Neural cell (in vitro differentiated cells): ENCODE data around the gene URAD. TPM values are rescaled to one million over a fixed set of nuclear protein-coding genes. Genes with fewer than 3 reads are reported as not detected.
A peak's percentile ranks its signal among the peaks of the same experiment; 100 is the strongest.

ENCODE experiments used
- H2AFZ ChIP-seq: fragments of 200-600, 300-800 bp; sonication (generic), shearing (Covaris generic); 2 replicates; pipeline ENCODE4 v1.6.0; 2014; ENCODE audit warnings: low read depth, mild to moderate bottlenecking, antibody characterized with exemption, low read length, moderate library complexity
- H3F3A ChIP-seq: fragments of 200-600 bp; shearing (Covaris generic); 2 replicates; pipeline ENCODE4 v1.6.1; 2016; ENCODE audit warnings: mild to moderate bottlenecking, moderate library complexity, mixed read lengths, antibody characterized with exemption, low read length; ENCODE audit not compliant: insufficient read depth, poor library complexity, severe bottlenecking
- H3K27ac ChIP-seq: fragments of 200-600, 300-800 bp; sonication (generic), shearing (Covaris generic); 2 replicates; pipeline ENCODE4 v1.5.1; 2014; ENCODE audit warnings: mild to moderate bottlenecking, low read length, moderate library complexity
- H3K27me3 ChIP-seq: fragments of 300-800, 200-600 bp; sonication (generic), shearing (Covaris generic); 2 replicates; pipeline ENCODE4 v1.6.0; 2014; ENCODE audit warnings: mild to moderate bottlenecking, low read depth, low read length, moderate library complexity; ENCODE audit not compliant: insufficient read depth
- H3K36me3 ChIP-seq: fragments of 300-800, 200-600 bp; sonication (generic), shearing (Covaris generic); 2 replicates; pipeline ENCODE4 v1.5.1; 2014; ENCODE audit warnings: mild to moderate bottlenecking, antibody characterized with exemption, low read length, moderate library complexity; ENCODE audit not compliant: insufficient read depth
- H3K4me2 ChIP-seq: fragments of 300-800, 200-600 bp; sonication (generic), shearing (Covaris generic); 2 replicates; pipeline ENCODE4 v1.6.0; 2014; ENCODE audit warnings: mild to moderate bottlenecking, low read length
- H3K4me3 ChIP-seq: fragments of 300-800, 200-600 bp; sonication (generic), shearing (Covaris generic); 2 replicates; pipeline ENCODE4 v1.5.1; 2014; ENCODE audit warnings: mild to moderate bottlenecking, low read length, moderate library complexity
- H3K79me2 ChIP-seq: fragments of 200-600 bp; shearing (Covaris generic); replicated peaks from 2 replicates; pipeline ENCODE4 v1.6.0; 2014; ENCODE audit warnings: mild to moderate bottlenecking, low read length, moderate library complexity; ENCODE audit not compliant: insufficient read depth
- H3K9ac ChIP-seq: fragments of 300-800, 200-600 bp; sonication (generic), shearing (Covaris generic); 2 replicates; pipeline ENCODE4 v1.6.1; 2016; ENCODE audit warnings: mild to moderate bottlenecking, low read length, mixed read lengths
- H3K9me2 ChIP-seq: fragments of 200-600 bp; shearing (Covaris generic); 2 replicates; pipeline ENCODE4 v1.6.1; 2016; ENCODE audit warnings: mild to moderate bottlenecking, low read length, mixed read lengths; ENCODE audit not compliant: insufficient read depth
- H3K9me3 ChIP-seq: fragments of 200-600, 300-800 bp; sonication (generic), shearing (Covaris generic); 2 replicates; pipeline ENCODE4 v1.6.1; 2016; ENCODE audit warnings: mild to moderate bottlenecking, mixed run types, low read length, moderate library complexity, mixed read lengths
- H4K20me1 ChIP-seq: fragments of 200-600 bp; shearing (Covaris generic); 2 replicates; pipeline ENCODE4 v1.6.1; 2016; ENCODE audit warnings: mild to moderate bottlenecking, mixed run types; ENCODE audit not compliant: insufficient read depth
- EZH2 ChIP-seq: fragments of 200-600, 300-800 bp; shearing (Covaris generic), sonication (generic); IDR thresholded peaks from 2 replicates; pipeline ENCODE4 v1.6.1; 2014; ENCODE audit warnings: antibody characterized with exemption, low read length, borderline replicate concordance, mild to moderate bottlenecking; ENCODE audit not compliant: insufficient read depth, poor library complexity, severe bottlenecking
- POLR2AphosphoS5 ChIP-seq: IDR thresholded peaks from 2 replicates; pipeline ENCODE4 v1.6.1; 2012
- SMC3 ChIP-seq: fragments of 450-650 bp; conservative IDR thresholded peaks from 2 replicates; pipeline ENCODE4 v1.6.1; 2014; ENCODE audit warnings: antibody characterized with exemption, mild to moderate bottlenecking, moderate library complexity; ENCODE audit not compliant: poor library complexity
- TAF1 ChIP-seq: IDR thresholded peaks from 2 replicates; pipeline ENCODE4 v1.6.1; 2012; ENCODE audit warnings: low read depth
- polyA plus RNA-seq: library from polyadenylated mRNA; depleted of rRNA; stranded (reverse); fragments of >200 nt; gene quantifications from 2 replicates; pipeline ENCODE4 v1.2.3, GENCODE V29; 2014
- TF ChIP-seq, protein P1 (sequence below): IDR thresholded peaks from 2 replicates; pipeline ENCODE4 v1.6.1; 2012; ENCODE audit warnings: borderline replicate concordance

URAD gene
- polyA plus RNA-seq, 1 donor from 2014 or later: not detected

DNA sequence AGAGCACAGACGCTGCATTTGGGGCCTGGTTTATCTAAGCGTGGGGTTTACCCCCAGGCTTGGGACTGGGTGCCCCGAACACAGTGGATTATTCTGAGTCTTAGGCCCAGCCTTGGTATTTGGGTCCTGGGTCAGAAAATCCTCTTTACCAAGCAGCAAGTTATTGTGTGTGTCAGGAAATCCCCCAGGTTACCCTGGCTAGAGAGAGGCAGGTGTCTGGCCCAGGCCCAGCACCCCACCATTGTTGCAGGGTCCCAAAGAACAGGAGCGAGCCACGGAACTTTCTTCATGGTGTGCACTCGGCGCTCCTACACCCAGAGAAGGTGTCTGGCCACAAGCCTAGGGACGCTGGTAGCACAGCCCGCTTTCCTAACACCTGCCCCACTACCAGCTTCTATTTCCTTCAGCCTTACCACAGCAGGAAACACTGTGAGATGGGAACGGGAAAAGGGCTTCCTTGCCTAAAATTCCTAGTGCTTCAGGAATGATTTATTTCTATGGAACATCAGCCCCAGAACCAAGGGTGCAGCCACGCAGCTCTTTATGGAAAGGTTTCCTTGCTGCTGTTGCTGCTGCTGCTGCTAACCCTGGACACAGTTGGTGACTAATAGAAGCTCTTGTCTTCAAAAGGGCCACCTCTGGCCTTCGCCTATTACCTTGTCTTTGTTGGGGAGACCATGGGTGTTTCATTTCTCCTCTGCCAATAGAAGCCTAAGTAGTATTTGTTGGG is 12.0 kb downstream of the URAD start:
- no peaks in the 10 kb centered on the region for H3K9me2 ChIP-seq
- no peaks in the 10 kb centered on the region for H3F3A ChIP-seq
- H3K36me3 ChIP-seq: no peaks in the 10 kb centered on the region
- no peak overlapping the region for H3K4me2 ChIP-seq
- peaks cover 100% of the 10 kb centered on the region for H3K27me3 ChIP-seq
- no peaks in the 10 kb centered on the region for H4K20me1 ChIP-seq
- no peaks in the 10 kb centered on the region for H3K9me3 ChIP-seq
- no peak overlapping the region for H3K4me3 ChIP-seq
- no peaks in the 10 kb centered on the region for H3K79me2 ChIP-seq
- H3K27ac ChIP-seq: no peak overlapping the region
- H2AFZ ChIP-seq: no peak overlapping the region
- H3K9ac ChIP-seq: no peak overlapping the region
- TF ChIP-seq EZH2 (peak; percentile 65), SMC3 (no peak)

DNA sequence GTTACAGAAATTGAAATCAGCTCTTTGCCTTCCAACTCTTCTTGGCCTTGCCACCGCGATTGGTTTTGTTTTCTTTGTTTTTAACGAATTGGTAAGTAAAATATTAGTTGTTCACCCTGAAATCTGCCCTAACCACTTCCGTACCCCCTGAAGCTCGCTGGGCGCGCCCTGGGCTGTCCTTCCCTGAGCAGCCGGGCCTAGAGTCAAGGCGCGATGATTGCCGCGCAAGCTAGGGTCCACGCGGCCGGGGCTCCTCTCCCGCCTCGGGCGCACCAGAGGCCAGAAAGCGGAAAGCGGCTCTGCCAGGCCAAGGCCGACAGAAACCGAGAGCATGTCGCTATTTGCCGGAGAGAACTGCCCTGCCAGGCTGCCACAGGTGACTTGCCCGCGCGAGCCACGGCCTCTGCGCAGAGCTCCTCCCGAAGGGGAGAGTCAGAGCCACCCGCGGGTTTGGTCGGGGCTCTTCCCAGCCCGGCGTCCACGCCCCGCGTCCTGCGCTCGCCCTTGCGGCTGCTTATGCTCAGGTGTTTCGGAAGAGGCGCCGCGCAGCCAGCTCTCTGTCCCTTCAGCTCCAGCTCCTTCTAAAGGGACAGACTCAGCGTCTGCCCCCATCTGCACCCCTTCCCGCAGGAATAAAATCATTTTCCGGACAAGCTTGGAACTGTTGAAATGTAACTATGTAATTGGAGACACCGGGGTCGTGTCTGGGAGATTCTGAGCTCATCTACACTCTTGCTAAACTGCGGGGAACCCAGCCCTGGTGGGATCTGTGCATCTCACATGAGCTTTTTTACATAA is 12.7 kb downstream of the URAD start:
- no peaks in the 10 kb centered on the region for H4K20me1 ChIP-seq
- peaks cover 100% of the 10 kb centered on the region for H3K27me3 ChIP-seq
- no peaks in the 10 kb centered on the region for H3K79me2 ChIP-seq
- H3K4me2 ChIP-seq: no peak overlapping the region
- no peaks in the 10 kb centered on the region for H3F3A ChIP-seq
- H3K9ac ChIP-seq: no peak overlapping the region
- H3K9me2 ChIP-seq: no peaks in the 10 kb centered on the region
- H3K4me3 ChIP-seq: no peak overlapping the region
- no peaks in the 10 kb centered on the region for H3K9me3 ChIP-seq
- no peak overlapping the region for H3K27ac ChIP-seq
- no peaks in the 10 kb centered on the region for H3K36me3 ChIP-seq
- peak; percentile 92 for TF ChIP-seq EZH2
- TF ChIP-seq SMC3: no peak
- H2AFZ ChIP-seq: no peak overlapping the region

DNA sequence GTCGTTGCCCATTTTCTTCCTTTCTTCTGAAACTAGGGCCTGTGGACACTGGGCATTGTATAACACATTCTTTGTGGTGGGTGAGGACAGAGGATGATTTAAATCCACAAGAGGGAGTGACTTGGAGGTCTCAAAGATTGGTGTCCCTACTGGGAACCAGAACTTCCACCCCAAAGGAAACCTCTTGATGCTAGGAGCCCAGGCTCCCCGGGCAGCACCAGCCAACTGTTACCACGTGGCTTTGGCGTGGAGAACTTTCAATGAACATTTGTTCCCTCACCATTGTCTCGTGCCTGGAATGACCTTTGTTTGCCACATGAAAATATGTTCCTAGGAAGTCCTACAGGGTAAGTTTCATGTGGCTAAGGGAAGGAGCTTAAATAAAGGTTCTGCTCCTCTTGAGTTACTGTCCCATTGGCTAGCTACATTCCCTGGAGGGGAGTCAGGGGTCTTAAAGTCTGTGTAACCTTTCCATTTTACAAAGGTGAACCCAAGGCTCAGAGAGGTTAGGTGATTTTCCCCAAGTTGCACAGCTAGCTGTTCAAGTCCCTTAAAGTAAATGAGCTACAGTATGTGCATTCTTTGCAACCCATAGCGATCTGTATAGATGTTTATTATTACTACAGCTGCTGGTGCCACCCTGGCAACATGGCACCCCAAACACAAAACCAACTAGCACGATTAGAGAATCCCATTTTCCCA is 14.4 kb downstream of the URAD start:
- no peak overlapping the region for H2AFZ ChIP-seq
- no peaks in the 10 kb centered on the region for H4K20me1 ChIP-seq
- no peaks in the 10 kb centered on the region for H3K9me3 ChIP-seq
- no peak overlapping the region for H3K4me3 ChIP-seq
- H3K9ac ChIP-seq: no peak overlapping the region
- no peaks in the 10 kb centered on the region for H3F3A ChIP-seq
- TF ChIP-seq SMC3 (no peak), TAF1 (no peak), EZH2 (no peak), POLR2AphosphoS5 (no peak)
- TF ChIP-seq, protein P1, sequence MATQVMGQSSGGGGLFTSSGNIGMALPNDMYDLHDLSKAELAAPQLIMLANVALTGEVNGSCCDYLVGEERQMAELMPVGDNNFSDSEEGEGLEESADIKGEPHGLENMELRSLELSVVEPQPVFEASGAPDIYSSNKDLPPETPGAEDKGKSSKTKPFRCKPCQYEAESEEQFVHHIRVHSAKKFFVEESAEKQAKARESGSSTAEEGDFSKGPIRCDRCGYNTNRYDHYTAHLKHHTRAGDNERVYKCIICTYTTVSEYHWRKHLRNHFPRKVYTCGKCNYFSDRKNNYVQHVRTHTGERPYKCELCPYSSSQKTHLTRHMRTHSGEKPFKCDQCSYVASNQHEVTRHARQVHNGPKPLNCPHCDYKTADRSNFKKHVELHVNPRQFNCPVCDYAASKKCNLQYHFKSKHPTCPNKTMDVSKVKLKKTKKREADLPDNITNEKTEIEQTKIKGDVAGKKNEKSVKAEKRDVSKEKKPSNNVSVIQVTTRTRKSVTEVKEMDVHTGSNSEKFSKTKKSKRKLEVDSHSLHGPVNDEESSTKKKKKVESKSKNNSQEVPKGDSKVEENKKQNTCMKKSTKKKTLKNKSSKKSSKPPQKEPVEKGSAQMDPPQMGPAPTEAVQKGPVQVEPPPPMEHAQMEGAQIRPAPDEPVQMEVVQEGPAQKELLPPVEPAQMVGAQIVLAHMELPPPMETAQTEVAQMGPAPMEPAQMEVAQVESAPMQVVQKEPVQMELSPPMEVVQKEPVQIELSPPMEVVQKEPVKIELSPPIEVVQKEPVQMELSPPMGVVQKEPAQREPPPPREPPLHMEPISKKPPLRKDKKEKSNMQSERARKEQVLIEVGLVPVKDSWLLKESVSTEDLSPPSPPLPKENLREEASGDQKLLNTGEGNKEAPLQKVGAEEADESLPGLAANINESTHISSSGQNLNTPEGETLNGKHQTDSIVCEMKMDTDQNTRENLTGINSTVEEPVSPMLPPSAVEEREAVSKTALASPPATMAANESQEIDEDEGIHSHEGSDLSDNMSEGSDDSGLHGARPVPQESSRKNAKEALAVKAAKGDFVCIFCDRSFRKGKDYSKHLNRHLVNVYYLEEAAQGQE: no peak
- H3K9me2 ChIP-seq: no peaks in the 10 kb centered on the region
- H3K27me3 ChIP-seq: peaks cover 100% of the 10 kb centered on the region
- no peak overlapping the region for H3K27ac ChIP-seq
- H3K4me2 ChIP-seq: no peak overlapping the region
- H3K36me3 ChIP-seq: no peaks in the 10 kb centered on the region
- no peaks in the 10 kb centered on the region for H3K79me2 ChIP-seq
